ENCODE data around the gene ARSJ. TPM values are rescaled to one million over a fixed set of nuclear protein-coding genes. Genes with fewer than 3 reads are reported as not detected.

Gene ARSJ
- total RNA-seq, 1 experiment from 2014 or later = 4.6 TPM

DNA sequence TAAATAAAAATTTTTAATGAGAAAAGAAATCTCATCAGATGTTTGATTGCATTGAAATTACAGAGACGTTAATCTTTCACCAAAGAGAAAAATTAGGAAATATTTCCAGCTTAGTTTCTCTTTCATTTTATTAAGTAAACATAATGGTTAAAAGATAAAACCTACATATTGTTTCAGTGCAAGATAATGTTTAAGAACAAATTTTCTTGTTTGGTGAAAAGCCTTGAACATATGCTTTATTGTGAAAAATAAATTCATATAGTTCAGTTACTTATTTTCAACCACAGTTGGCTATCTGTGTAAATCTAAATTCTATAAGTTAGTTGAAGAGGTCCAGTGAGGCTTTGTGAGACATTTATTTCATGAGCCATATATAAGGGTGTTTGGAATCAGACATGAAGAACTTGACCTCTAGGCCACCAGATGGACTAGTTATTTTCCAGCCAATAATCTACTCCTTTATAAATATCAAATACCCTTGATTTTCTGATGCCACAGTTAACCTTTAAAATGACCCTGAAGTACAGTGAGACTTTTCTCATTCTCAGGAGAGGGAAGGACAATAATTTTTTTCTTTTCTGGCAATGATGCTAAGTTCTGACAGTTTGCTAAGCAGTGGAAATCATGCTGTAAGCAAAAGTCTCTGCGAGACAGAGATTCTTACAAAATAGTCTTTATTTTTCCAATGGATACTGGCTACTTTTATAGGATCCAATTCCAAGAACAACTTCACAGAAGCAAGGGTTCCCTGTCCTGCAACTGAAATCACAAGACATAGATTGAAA, 2.5 kb downstream of the ARSJ start:
- peaks cover 7% of the 10 kb centered on the region for H3K4me1 ChIP-seq (ENCODE audit: insufficient read depth, low read length, poor library complexity, severe bottlenecking)
- no peak for TF ChIP-seq EZH2 (IDR thresholded peaks at IDR 0.05; ENCODE audit: borderline replicate concordance, low read depth, low read length, poor library complexity, severe bottlenecking)
- TF ChIP-seq, protein P1, sequence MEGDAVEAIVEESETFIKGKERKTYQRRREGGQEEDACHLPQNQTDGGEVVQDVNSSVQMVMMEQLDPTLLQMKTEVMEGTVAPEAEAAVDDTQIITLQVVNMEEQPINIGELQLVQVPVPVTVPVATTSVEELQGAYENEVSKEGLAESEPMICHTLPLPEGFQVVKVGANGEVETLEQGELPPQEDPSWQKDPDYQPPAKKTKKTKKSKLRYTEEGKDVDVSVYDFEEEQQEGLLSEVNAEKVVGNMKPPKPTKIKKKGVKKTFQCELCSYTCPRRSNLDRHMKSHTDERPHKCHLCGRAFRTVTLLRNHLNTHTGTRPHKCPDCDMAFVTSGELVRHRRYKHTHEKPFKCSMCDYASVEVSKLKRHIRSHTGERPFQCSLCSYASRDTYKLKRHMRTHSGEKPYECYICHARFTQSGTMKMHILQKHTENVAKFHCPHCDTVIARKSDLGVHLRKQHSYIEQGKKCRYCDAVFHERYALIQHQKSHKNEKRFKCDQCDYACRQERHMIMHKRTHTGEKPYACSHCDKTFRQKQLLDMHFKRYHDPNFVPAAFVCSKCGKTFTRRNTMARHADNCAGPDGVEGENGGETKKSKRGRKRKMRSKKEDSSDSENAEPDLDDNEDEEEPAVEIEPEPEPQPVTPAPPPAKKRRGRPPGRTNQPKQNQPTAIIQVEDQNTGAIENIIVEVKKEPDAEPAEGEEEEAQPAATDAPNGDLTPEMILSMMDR (conservative IDR thresholded peaks at IDR 0.05; ENCODE audit: low read depth, low read length) = no peak
- H3K36me3 ChIP-seq (ENCODE audit: insufficient read depth, low read length, poor library complexity, severe bottlenecking) = no peaks in the 10 kb centered on the region
- H3K9me3 ChIP-seq (ENCODE audit: low read depth, low read length, poor library complexity, severe bottlenecking) = no peaks in the 10 kb centered on the region
- ChIA-PET CTCF (interaction anchor here (0.6 kb wide), 1 partner anchor 400 kb away, joined by 3 read pairs; no protein-coding TSS in a partner anchor), POLR2A (ENCODE audit: low non-redundant PET) (no interaction called here)
- intact Hi-C loops (cut with micrococcal nuclease; ENCODE audit: unreplicated experiment) = no loop called here
- H3K27me3 ChIP-seq (replicated peaks; ENCODE audit: insufficient read depth, low read depth, low read length, poor library complexity) = peaks cover 5% of the 10 kb centered on the region
- no peak for DNase-seq (ENCODE audit: low spot score)
- H3K4me3 ChIP-seq (ENCODE audit: low read depth, low read length, poor library complexity, severe bottlenecking) = peak overlapping the region; percentile 69
- no TSS peak for BruUV-seq (replicated peaks)
- no peak overlapping the region for H3K27ac ChIP-seq (ENCODE audit: low read depth, low read length, poor library complexity, severe bottlenecking)

DNA sequence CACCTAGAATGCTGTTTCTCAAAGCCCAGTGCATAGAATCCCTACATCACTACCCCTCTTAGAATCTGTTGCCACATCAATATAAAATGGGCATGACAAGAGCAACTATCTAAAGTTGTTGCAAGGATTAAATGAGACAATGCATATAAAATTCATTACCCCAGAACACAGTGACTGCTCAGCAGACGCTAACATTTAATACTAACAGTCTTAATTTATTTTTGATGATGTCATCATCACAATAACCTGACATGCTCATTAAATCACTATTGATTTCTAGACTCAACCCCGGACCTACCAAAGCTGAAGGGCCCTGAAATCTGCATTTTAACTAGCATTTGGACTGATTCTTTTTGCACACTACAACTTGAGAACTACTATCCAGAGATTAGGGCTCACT, 3.9 kb downstream of the ARSJ start:
- Histone ChIP-seq H3K4me3 (ENCODE audit: low read depth, low read length, poor library complexity, severe bottlenecking) (no peak overlapping the region), H3K9me3 (ENCODE audit: low read depth, low read length, poor library complexity, severe bottlenecking) (no peaks in the 10 kb centered on the region), H3K36me3 (ENCODE audit: insufficient read depth, low read length, poor library complexity, severe bottlenecking) (no peaks in the 10 kb centered on the region), H3K27me3 (replicated peaks; ENCODE audit: insufficient read depth, low read depth, low read length, poor library complexity) (peaks cover 5% of the 10 kb centered on the region), H3K4me1 (ENCODE audit: insufficient read depth, low read length, poor library complexity, severe bottlenecking) (peaks cover 7% of the 10 kb centered on the region), H3K27ac (ENCODE audit: low read depth, low read length, poor library complexity, severe bottlenecking) (no peak overlapping the region)
- intact Hi-C loops (cut with micrococcal nuclease; ENCODE audit: unreplicated experiment) = no loop called here
- TF ChIP-seq, protein P1 (conservative IDR thresholded peaks at IDR 0.05; ENCODE audit: low read depth, low read length) = no peak
- no peak for TF ChIP-seq EZH2 (IDR thresholded peaks at IDR 0.05; ENCODE audit: borderline replicate concordance, low read depth, low read length, poor library complexity, severe bottlenecking)
- ChIA-PET POLR2A (ENCODE audit: low non-redundant PET) (no interaction called here), CTCF (no interaction called here)
- DNase-seq (ENCODE audit: low spot score) = no peak
- BruUV-seq (replicated peaks) = no TSS peak

DNA sequence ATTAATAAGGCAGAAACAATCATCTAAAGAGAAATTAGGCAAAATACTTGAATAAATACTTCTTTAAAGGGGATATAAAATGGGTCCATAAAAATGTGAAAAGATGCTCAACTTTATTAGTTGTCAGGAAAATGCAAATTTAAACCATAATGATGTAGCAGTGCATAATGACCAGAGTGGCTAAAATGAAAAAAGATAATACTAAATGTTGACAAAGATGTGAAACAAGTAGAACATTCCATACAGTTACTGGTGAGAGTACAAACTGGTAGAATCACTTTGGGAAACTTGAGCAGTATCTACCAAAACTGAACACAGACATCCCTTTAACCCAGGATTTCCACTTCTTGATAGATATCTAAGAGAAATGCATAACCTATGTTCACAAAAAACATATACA, 5.0 kb downstream of the ARSJ start:
- intact Hi-C loops (cut with micrococcal nuclease; ENCODE audit: unreplicated experiment) = no loop called here
- H3K4me1 ChIP-seq (ENCODE audit: insufficient read depth, low read length, poor library complexity, severe bottlenecking) = peaks cover 17% of the 10 kb centered on the region
- ChIA-PET CTCF (no interaction called here), POLR2A (ENCODE audit: low non-redundant PET) (no interaction called here)
- no peak overlapping the region for H3K27ac ChIP-seq (ENCODE audit: low read depth, low read length, poor library complexity, severe bottlenecking)
- TF ChIP-seq, protein P1 (conservative IDR thresholded peaks at IDR 0.05; ENCODE audit: low read depth, low read length) = no peak
- no peak for TF ChIP-seq EZH2 (IDR thresholded peaks at IDR 0.05; ENCODE audit: borderline replicate concordance, low read depth, low read length, poor library complexity, severe bottlenecking)
- H3K36me3 ChIP-seq (ENCODE audit: insufficient read depth, low read length, poor library complexity, severe bottlenecking) = no peaks in the 10 kb centered on the region
- no TSS peak for BruUV-seq (replicated peaks)
- H3K4me3 ChIP-seq (ENCODE audit: low read depth, low read length, poor library complexity, severe bottlenecking) = no peak overlapping the region
- DNase-seq (ENCODE audit: low spot score) = no peak
- H3K27me3 ChIP-seq (replicated peaks; ENCODE audit: insufficient read depth, low read depth, low read length, poor library complexity) = peaks cover 5% of the 10 kb centered on the region
- H3K9me3 ChIP-seq (ENCODE audit: low read depth, low read length, poor library complexity, severe bottlenecking) = no peaks in the 10 kb centered on the region
